Right lobe of liver (tissue), 4 donors: Measurements from ENCODE around the gene TYW3.

ENCODE experiments used
- POLR2A ChIP-seq: fragments of 450-650 bp; IDR thresholded peaks from one replicate; pipeline ENCODE4 v1.6.1; 2017; ENCODE audit warnings: antibody characterized with exemption, mild to moderate bottlenecking
- TF ChIP-seq, protein P1 (sequence below), 4 donors: fragments of 200-600 bp in 3 of 4; fragments of 450-650 bp in 1 of 4; IDR thresholded peaks; one replicate each; pipeline versions ENCODE4 v1.5.1 to v1.8.0; 2016 to 2022; ENCODE audit warnings: antibody characterized with exemption in 4 of 4, mild to moderate bottlenecking in 2 of 4
- donor health status: DM: no; HTN: no; CAD: no.
- donor health status: DM: no; HTN: no; CAD: no.
- donor health status: DM: no; HTN: yes; CAD: no.

DNA sequence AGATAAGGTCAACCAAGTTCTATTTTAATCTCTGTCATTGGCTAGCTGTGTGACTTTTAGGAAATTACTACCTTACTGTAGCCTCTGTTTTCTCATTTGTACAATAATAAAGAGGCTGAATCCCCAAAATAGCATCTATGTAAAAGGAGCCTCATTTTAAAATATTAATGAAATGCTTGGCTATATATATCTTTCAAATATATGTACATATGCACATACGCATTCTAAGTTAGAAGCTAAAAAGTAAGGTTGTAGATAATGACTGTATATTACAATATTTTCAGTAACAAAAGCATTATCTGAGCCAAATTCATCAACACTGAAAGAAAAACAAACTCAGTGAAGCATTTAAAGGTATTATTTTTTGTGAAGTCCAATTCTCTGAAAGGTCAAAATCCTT is 44.6 kb downstream of the TYW3 start:
- TF ChIP-seq, protein P1, sequence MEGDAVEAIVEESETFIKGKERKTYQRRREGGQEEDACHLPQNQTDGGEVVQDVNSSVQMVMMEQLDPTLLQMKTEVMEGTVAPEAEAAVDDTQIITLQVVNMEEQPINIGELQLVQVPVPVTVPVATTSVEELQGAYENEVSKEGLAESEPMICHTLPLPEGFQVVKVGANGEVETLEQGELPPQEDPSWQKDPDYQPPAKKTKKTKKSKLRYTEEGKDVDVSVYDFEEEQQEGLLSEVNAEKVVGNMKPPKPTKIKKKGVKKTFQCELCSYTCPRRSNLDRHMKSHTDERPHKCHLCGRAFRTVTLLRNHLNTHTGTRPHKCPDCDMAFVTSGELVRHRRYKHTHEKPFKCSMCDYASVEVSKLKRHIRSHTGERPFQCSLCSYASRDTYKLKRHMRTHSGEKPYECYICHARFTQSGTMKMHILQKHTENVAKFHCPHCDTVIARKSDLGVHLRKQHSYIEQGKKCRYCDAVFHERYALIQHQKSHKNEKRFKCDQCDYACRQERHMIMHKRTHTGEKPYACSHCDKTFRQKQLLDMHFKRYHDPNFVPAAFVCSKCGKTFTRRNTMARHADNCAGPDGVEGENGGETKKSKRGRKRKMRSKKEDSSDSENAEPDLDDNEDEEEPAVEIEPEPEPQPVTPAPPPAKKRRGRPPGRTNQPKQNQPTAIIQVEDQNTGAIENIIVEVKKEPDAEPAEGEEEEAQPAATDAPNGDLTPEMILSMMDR (IDR thresholded peaks at IDR 0.05), result no peak
- TF ChIP-seq POLR2A, result no peak
